H1 (cell line): ENCODE results near the gene XPO6. TPM values are rescaled to one million over a fixed set of nuclear protein-coding genes. Genes with fewer than 3 reads are reported as not detected.

Experiments
- CTCF ChIA-PET: fragments of 300-600 bp; sonication (Branson Sonifier 250); formaldehyde crosslinking; loops from one replicate; lab custom pipeline; 2021; ENCODE audit not compliant: partially characterized antibody; lab: Charles Lee
- POLR2A ChIA-PET: fragments of 300-600 bp; sonication (Branson Sonifier 250); formaldehyde crosslinking; loops from one replicate; lab custom pipeline; 2021; ENCODE audit warnings: inconsistent platforms; ENCODE audit not compliant: partially characterized antibody; lab: Charles Lee
- DNase-seq, 2 experiments: peaks; one replicate each; pipeline versions ENCODE4 v3.0.0 to v3.0.0-alpha.2; 2010 to 2022; ENCODE audit warnings: low spot score in 2 of 2, low read depth in 1 of 2, mixed read lengths in 1 of 2
- FAIRE-seq: peaks from 2 replicates; lab custom pipeline; 2011; peaks lifted over from hg19 to GRCh38; lab: Jason Lieb, UNC
- H2AFZ ChIP-seq: 2 replicates; pipeline ENCODE4 v1.8.1; 2012; ENCODE audit warnings: low read length, inconsistent platforms
- H2AK5ac ChIP-seq: 2 replicates; pipeline ENCODE4 v1.6.1; 2013; ENCODE audit warnings: low read depth, low read length
- H2BK120ac ChIP-seq: replicated peaks from 2 replicates; pipeline ENCODE3; 2013; ENCODE audit warnings: low read depth, low read length, inconsistent platforms
- H2BK12ac ChIP-seq: 2 replicates; pipeline ENCODE4 v1.6.1; 2013; ENCODE audit warnings: low read depth, low read length
- H2BK15ac ChIP-seq: 2 replicates; pipeline ENCODE4 v1.6.1; 2013; ENCODE audit warnings: low read length
- H2BK20ac ChIP-seq: 2 replicates; pipeline ENCODE4 v1.6.1; 2013; ENCODE audit warnings: low read length
- H2BK5ac ChIP-seq: 2 replicates; pipeline ENCODE4 v1.6.1; 2013; ENCODE audit warnings: low read depth, low read length
- H3K14ac ChIP-seq: 2 replicates; pipeline ENCODE4 v1.6.1; 2013; ENCODE audit warnings: inconsistent platforms; ENCODE audit not compliant: insufficient read length
- H3K18ac ChIP-seq: 2 replicates; pipeline ENCODE4 v1.6.1; 2013; ENCODE audit warnings: low read length; ENCODE audit errors: extremely low read depth
- H3K23ac ChIP-seq: 2 replicates; pipeline ENCODE4 v1.6.1; 2013; ENCODE audit warnings: inconsistent platforms; ENCODE audit not compliant: insufficient read length
- H3K23me2 ChIP-seq: 2 replicates; pipeline ENCODE4 v1.6.1; 2013; ENCODE audit warnings: low read depth, low read length
- H3K27ac ChIP-seq: 2 replicates; pipeline ENCODE4 v1.6.1; 2011; ENCODE audit warnings: low read depth, low read length, inconsistent platforms
- H3K27me3 ChIP-seq, 4 experiments: replicated peaks in 1 of 4; 1 replicate in 1 of 4; 2 replicates in 3 of 4; pipeline versions ENCODE4 v1.6.1 to v1.8.1; 2011 to 2013; ENCODE audit warnings: low read length in 3 of 4, mild to moderate bottlenecking in 3 of 4, inconsistent platforms in 2 of 4, mixed read lengths in 2 of 4, moderate library complexity in 1 of 4; ENCODE audit not compliant: control insufficient read depth in 3 of 4, insufficient read depth in 3 of 4; ENCODE audit errors: extremely low read depth in 1 of 4
- H3K36me3 ChIP-seq, 4 experiments: 2 replicates each; pipeline versions ENCODE4 v1.6.1 to v1.8.1; 2011 to 2013; ENCODE audit warnings: mild to moderate bottlenecking in 4 of 4, low read length in 3 of 4, moderate library complexity in 2 of 4, control low read depth in 1 of 4, inconsistent platforms in 1 of 4; ENCODE audit not compliant: insufficient read depth in 4 of 4, control insufficient read depth in 2 of 4
- H3K4ac ChIP-seq: replicated peaks from 2 replicates; pipeline ENCODE3; 2013; ENCODE audit warnings: low read length, low read depth, mixed read lengths, inconsistent platforms; ENCODE audit not compliant: insufficient read length
- H3K4me1 ChIP-seq, 4 experiments: replicated peaks in 1 of 4; 1 replicate in 1 of 4; 2 replicates in 3 of 4; pipeline versions ENCODE4 v1.6.1 to v1.8.1; 2011 to 2013; ENCODE audit warnings: low read length in 3 of 4, inconsistent platforms in 2 of 4, mixed read lengths in 1 of 4; ENCODE audit not compliant: insufficient read depth in 4 of 4, control insufficient read depth in 3 of 4
- H3K4me2 ChIP-seq, 2 experiments: 2 replicates each; pipeline versions ENCODE4 v1.6.1 to v1.8.1; 2011 to 2013; ENCODE audit warnings: low read depth in 2 of 2, low read length in 2 of 2, control low read depth in 1 of 2, inconsistent platforms in 1 of 2, mild to moderate bottlenecking in 1 of 2; ENCODE audit not compliant: insufficient read depth in 1 of 2
- H3K4me3 ChIP-seq, 4 experiments: fragments of 200-600, 300-600 bp in 1 of 4; sonication (generic), shearing (Covaris generic), sonication (Bioruptor Twin) in 1 of 4; 2 replicates each; pipeline versions ENCODE4 v1.5.1 to v1.8.1; 2011 to 2016; ENCODE audit warnings: low read length in 4 of 4, low read depth in 3 of 4, control low read depth in 2 of 4, inconsistent platforms in 2 of 4, mild to moderate bottlenecking in 2 of 4, mixed read lengths in 1 of 4, moderate library complexity in 1 of 4; ENCODE audit not compliant: insufficient read depth in 2 of 4; ENCODE audit errors: extremely low read depth in 1 of 4
- H3K56ac ChIP-seq: replicated peaks from 2 replicates; pipeline ENCODE3; 2013; ENCODE audit warnings: low read depth, mild to moderate bottlenecking, mixed read lengths, low read length, inconsistent platforms; ENCODE audit not compliant: insufficient read length
- H3K79me1 ChIP-seq: 2 replicates; pipeline ENCODE4 v1.6.1; 2013; ENCODE audit warnings: low read depth, low read length, control low read depth
- H3K79me2 ChIP-seq, 2 experiments: 2 replicates each; pipeline versions ENCODE4 v1.6.1 to v1.8.1; 2012 to 2013; ENCODE audit warnings: low read length in 2 of 2, mild to moderate bottlenecking in 2 of 2, inconsistent platforms in 1 of 2; ENCODE audit not compliant: insufficient read depth in 2 of 2, control insufficient read depth in 1 of 2
- H3K9ac ChIP-seq, 4 experiments: replicated peaks in 1 of 4; 1 replicate in 1 of 4; 2 replicates in 3 of 4; pipeline versions ENCODE4 v1.6.1 to v1.8.1; 2011 to 2013; ENCODE audit warnings: low read depth in 3 of 4, low read length in 3 of 4, control low read depth in 2 of 4, mild to moderate bottlenecking in 2 of 4, moderate library complexity in 2 of 4, inconsistent platforms in 1 of 4; ENCODE audit errors: extremely low read depth in 1 of 4
- H3K9me3 ChIP-seq, 2 experiments: 2 replicates each; pipeline versions ENCODE4 v1.6.1 to v1.8.1; 2012 to 2013; ENCODE audit warnings: mild to moderate bottlenecking in 2 of 2, moderate library complexity in 2 of 2, control low read depth in 1 of 2, inconsistent platforms in 1 of 2, low read depth in 1 of 2, low read length in 1 of 2, mixed read lengths in 1 of 2; ENCODE audit not compliant: insufficient read depth in 2 of 2
- H4K20me1 ChIP-seq, 2 experiments: replicated peaks in 1 of 2; 2 replicates each; pipeline versions ENCODE3 to v1.8.1; 2011 to 2013; ENCODE audit warnings: inconsistent platforms in 2 of 2, low read length in 2 of 2, mild to moderate bottlenecking in 1 of 2; ENCODE audit not compliant: insufficient read depth in 2 of 2, control insufficient read depth in 1 of 2
- H4K5ac ChIP-seq: 2 replicates; pipeline ENCODE4 v1.6.1; 2013; ENCODE audit warnings: low read length, low read depth, mixed read lengths, inconsistent platforms; ENCODE audit not compliant: insufficient read length
- H4K8ac ChIP-seq: 2 replicates; pipeline ENCODE4 v1.8.0; 2013; ENCODE audit warnings: mild to moderate bottlenecking, moderate library complexity, low read length, inconsistent platforms; ENCODE audit not compliant: insufficient read depth; ENCODE audit errors: extremely low read depth
- H4K91ac ChIP-seq: replicated peaks from 2 replicates; pipeline ENCODE3; 2013; ENCODE audit warnings: low read length, mixed read lengths, inconsistent platforms; ENCODE audit not compliant: insufficient read length
- BACH1 ChIP-seq: IDR thresholded peaks from 2 replicates; pipeline ENCODE4 v1.6.1; 2012; ENCODE audit warnings: low read length, improper control_type of control experiment
- CBX8 ChIP-seq: fragments of 300-800, 300-1000 bp; sonication (generic); IDR thresholded peaks from 2 replicates; pipeline ENCODE4 v1.7.1; 2016; ENCODE audit warnings: low read depth, low read length, borderline replicate concordance
- EZH2 ChIP-seq: fragments of 200-600 bp; sonication (generic); IDR thresholded peaks from 2 replicates; pipeline ENCODE4 v1.7.1; 2012; ENCODE audit warnings: low read depth, mild to moderate bottlenecking, moderate library complexity, low read length, inconsistent platforms; ENCODE audit not compliant: severe bottlenecking
- JUN ChIP-seq: IDR thresholded peaks from 2 replicates; pipeline ENCODE4 v1.6.1; 2011; ENCODE audit warnings: low read depth, mild to moderate bottlenecking, improper control_type of control experiment, low read length
- PHF8 ChIP-seq: fragments of 200-600 bp; sonication (generic); conservative IDR thresholded peaks from 2 replicates; pipeline ENCODE4 v1.7.1; 2012; ENCODE audit warnings: low read depth, mild to moderate bottlenecking, inconsistent platforms, low read length, moderate library complexity
- RAD21 ChIP-seq, 2 experiments: IDR thresholded peaks in 1 of 2; conservative IDR thresholded peaks in 1 of 2; 2 replicates each; pipeline ENCODE4 v1.6.1; 2011; ENCODE audit warnings: low read depth in 2 of 2, low read length in 2 of 2, improper control_type of control experiment in 1 of 2, inconsistent platforms in 1 of 2, mild to moderate bottlenecking in 1 of 2, moderate library complexity in 1 of 2
- RXRA ChIP-seq: IDR thresholded peaks from 2 replicates; pipeline ENCODE4 v1.6.1; 2011; ENCODE audit warnings: low read depth, mild to moderate bottlenecking, low read length, moderate library complexity; ENCODE audit not compliant: insufficient read depth
- SIRT6 ChIP-seq: IDR thresholded peaks from one replicate; pipeline ENCODE4 v1.7.1; 2012; ENCODE audit warnings: low read length, inconsistent platforms
- SIX5 ChIP-seq: IDR thresholded peaks from 2 replicates; pipeline ENCODE4 v1.6.1; 2011; ENCODE audit warnings: mild to moderate bottlenecking, low read depth, low read length
- SP2 ChIP-seq: IDR thresholded peaks from 2 replicates; pipeline ENCODE4 v1.6.1; 2012; ENCODE audit warnings: mild to moderate bottlenecking, low read length, inconsistent platforms
- TAF1 ChIP-seq: IDR thresholded peaks from 2 replicates; pipeline ENCODE4 v1.6.1; 2011; ENCODE audit warnings: mild to moderate bottlenecking, low read depth, low read length
- TCF12 ChIP-seq: IDR thresholded peaks from 2 replicates; pipeline ENCODE4 v1.6.1; 2011; ENCODE audit warnings: low read depth, mild to moderate bottlenecking, low read length
- WGBS, 2 experiments: shearing (Covaris generic) in 1 of 2; methylation state at CpG; one replicate each; pipeline versions ENCODE4 v1.1.6 to v1.1.7; 2013 to 2015; ENCODE audit warnings: low lambda C conversion rate in 2 of 2, mixed read lengths in 2 of 2, inconsistent platforms in 1 of 2, low coverage in 1 of 2, missing lambda C conversion rate in 1 of 2; ENCODE audit not compliant: insufficient replicate concordance in 2 of 2, insufficient coverage in 1 of 2, insufficient read length in 1 of 2; ENCODE audit errors: extremely low coverage in 1 of 2, missing lambda C conversion rate in 1 of 2; 5-methylcytosine and 5-hydroxymethylcytosine counted together
- polyA plus RNA-seq, 7 experiments: library from polyadenylated mRNA; depleted of rRNA in 3 of 7; stranded (reverse) in 5 of 7; unstranded in 2 of 7; fragments of >200 nt in 5 of 7; fragments of 200-250 nt in 2 of 7; gene quantifications; 1 replicate in 5 of 7; 2 replicates in 1 of 7; 4 replicates in 1 of 7; pipeline versions ENCODE4 v1.2.1 to v1.2.3, GENCODE V29; 2011 to 2013; ENCODE audit warnings: missing spikeins in 2 of 7, mixed read lengths in 2 of 7
- total RNA-seq: library from RNA; stranded (reverse); fragmentation: NEBNext Ultra II Directional; extraction: Animal tissue kit (Norgen Biotek cat#: 25700); gene quantifications from 2 replicates; pipeline ENCODE4 v1.2.1, GENCODE V29; 2021

Gene XPO6
- total and polyA plus RNA-seq, 2 of the 8 experiments (the other 6 are each of a cell fraction or from before 2014, with no cell fraction given) = 152 to 254 TPM

GRCh38 chr16:28140788-28141618, 70.8 kb downstream of the XPO6 start:
- POLR2A ChIA-PET = no interaction called here
- TF ChIP-seq BACH1 (no peak), JUN (no peak), SIRT6 (no peak), TAF1 (no peak), RAD21 (IDR thresholded peaks at IDR 0.05 in 1 of 2, conservative IDR thresholded peaks at IDR 0.05 in 1 of 2; ENCODE audit: low read depth in 2 of 2, low read length in 2 of 2) (no peak), CBX8 (no peak), SP2 (no peak), TCF12 (no peak), RXRA (no peak), EZH2 (no peak), PHF8 (no peak), SIX5 (no peak)

More at GRCh38 chr16:28140788-28141618, 70.8 kb downstream of the XPO6 start:
- Histone ChIP-seq H3K27ac (no peak overlapping the region), H3K27me3 (no peaks in the 10 kb centered on the region), H3K23me2 (no peaks in the 10 kb centered on the region), H2BK15ac (no peak overlapping the region), H3K79me2 (no peaks in the 10 kb centered on the region), H3K36me3 (peaks cover 2 to 21% (median 11%) of the 10 kb centered on the region in 4 experiments; a peak in 5 of 8 replicates), H3K79me1 (peaks cover 5% of the 10 kb centered on the region), H3K9me3 (no peaks in the 10 kb centered on the region), H3K14ac (no peak overlapping the region), H2BK5ac (no peak overlapping the region), H3K18ac (0 out of 2 replicates have a peak overlapping the region, but pooled peaks have one; percentile 38), H4K20me1 (peaks cover 0 to 4% of the 10 kb centered on the region in 2 experiments), H3K4me3 (no peak overlapping the region), H4K91ac (no peak overlapping the region), H3K4me1 (peaks cover 0 to 3% (median 0%) of the 10 kb centered on the region in 4 experiments; a peak in 1 of 7 replicates), H3K56ac (no peak overlapping the region), H2AK5ac (peak overlapping the region; percentile 47; the same call in 1 of the 2 replicates), H2BK12ac (peak overlapping the region; percentile 56), H3K4ac (no peak overlapping the region), H2BK120ac (no peak overlapping the region), H3K4me2 (no peak overlapping the region), H4K5ac (no peak overlapping the region), H2AFZ (no peak overlapping the region), H3K9ac (no peak overlapping the region), H2BK20ac (no peak overlapping the region), H3K23ac (no peak overlapping the region), H4K8ac (no peak overlapping the region)
- FAIRE-seq (no peak), DNase-seq (no peak)
- 92% methylated on average over 5 of the region's 5 CpGs; no CpG with 5 or more reads in 1 of the 2 experiments for WGBS, 2 experiments
- CTCF ChIA-PET = interaction anchor here (1.4 to 2.0 kb wide), 2 partner anchors 10 to 77 kb away, joined by 7 to 9 read pairs; no protein-coding TSS in a partner anchor
